A673 (cell line): Measurements from ENCODE around the gene NSD2.

Experiments
- CTCF ChIP-seq: fragments of 300-800, 200-600 bp; sonication (generic); conservative IDR thresholded peaks from 2 replicates; pipeline ENCODE4 v1.5.1; 2017; ENCODE audit warnings: low read depth, mild to moderate bottlenecking, antibody characterized with exemption, low read length, moderate library complexity, mixed read lengths
- EZH2 ChIP-seq: fragments of 200-600 bp; sonication (generic); IDR thresholded peaks from 2 replicates; pipeline ENCODE4 v1.6.1; 2017; ENCODE audit warnings: borderline replicate concordance, low read depth, mild to moderate bottlenecking, mixed read lengths, antibody characterized with exemption, low read length; ENCODE audit not compliant: poor library complexity, severe bottlenecking

- no peak for TF ChIP-seq CTCF
- TF ChIP-seq EZH2, result no peak
Observed at GRCh38 chr4:1981251-1982058, 110.3 kb downstream of the NSD2 start.
